Brain pericyte (primary cell): ENCODE results near the gene CREM.

Experiments used
- DNase-seq: peaks from one replicate; pipeline ENCODE4 v3.0.0-alpha.2; 2012; ENCODE audit warnings: low read depth, low spot score

The CREM gene

DNA sequence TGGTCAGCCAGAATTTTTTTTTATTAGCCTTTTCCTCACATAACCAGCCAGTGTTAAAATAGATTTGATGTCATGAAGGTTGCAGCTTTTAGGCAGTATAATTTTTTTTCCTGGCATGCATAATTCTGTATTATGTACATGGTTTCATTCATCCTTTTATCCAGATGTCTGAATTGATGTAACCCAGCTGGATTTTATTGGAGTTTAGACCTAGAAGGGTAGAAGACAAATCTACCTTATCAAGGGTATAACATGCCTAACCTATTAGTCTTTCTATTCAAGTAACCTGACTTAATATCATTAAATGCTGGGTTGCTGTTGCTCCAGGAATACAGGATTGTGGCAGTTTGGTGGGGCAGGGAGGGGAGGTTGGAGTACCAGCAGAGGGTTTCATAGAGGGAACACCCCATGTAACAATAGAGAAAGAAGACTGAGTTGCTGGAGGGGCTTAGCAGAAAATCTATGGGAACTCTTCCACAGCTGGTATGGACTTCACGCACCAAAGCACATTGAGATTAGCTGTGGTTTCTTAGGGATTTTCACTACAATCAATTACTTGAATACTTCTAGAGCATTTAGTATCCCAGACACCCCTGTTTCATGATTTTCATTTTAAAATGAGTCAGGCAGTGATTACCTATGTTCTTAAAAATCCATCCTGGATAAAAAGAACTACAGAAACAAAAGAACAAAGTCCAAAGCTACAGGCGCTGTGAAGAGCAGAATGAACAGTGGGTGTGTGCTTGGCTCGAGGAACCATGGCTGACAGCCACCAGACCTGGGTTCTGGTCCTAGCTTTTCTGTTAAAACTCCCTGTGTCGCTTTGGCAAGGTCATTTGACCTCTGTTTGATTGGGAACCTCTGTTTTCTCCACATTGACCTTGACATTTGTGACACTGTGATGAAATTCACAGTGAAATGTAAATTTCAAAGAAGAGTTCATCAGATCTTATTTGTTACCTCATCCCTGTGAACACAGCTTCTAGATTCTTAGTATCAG lies 93.5 kb downstream of the CREM start:
- no peak for DNase-seq

DNA sequence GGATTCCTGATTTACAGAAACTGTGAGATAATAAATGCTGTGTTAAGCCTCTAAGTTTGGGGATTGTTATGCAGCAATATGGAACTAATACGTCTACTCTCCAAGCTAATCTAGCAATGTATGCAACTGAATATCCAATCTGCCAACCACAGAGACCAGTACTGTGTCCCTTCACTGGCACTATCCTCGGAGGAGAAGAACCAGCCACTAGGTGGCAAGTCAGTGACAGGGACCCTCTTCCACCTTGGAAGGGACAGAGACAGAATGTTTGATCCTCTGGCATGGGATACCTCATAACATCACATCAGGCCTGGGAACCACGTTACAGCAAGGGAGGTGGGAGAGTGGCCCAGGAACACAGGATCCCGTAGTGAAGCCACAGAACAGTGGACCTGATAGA lies 96.4 kb downstream of the CREM start:
- DNase-seq: no peak

DNA sequence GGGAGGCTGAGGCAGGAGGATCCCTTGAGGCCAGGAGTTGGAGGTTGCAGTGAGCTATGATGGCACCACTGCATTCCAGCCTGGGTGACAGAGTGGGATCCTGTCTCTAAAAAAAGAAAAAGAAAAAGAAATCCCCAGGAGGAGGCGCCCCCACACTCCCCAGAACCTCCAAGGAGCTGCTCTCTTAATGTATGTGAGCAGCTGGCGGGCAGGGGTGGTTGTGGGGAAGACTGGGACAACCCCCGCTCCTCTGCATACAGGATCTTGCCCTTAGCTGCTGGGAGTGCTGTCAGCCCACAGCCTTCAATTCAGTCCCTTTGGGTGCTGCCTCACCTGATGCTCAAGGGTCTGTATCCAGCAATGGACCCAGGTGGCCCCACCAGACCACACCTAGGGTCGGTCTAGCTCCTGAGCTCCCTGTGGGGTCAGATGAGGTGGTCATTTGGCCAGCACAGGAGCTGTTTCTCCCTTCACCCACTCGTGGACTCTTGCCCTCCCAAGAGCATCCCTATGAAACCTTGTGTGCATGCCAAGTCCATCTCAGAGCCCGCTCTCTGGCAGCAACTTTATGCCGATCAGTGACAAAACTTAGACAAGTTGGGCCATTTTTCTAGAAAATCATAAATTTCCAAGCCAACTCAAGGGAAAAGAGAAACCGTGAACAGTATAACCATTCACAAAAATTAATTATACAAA lies 97.5 kb downstream of the CREM start:
- DNase-seq: no peak

DNA sequence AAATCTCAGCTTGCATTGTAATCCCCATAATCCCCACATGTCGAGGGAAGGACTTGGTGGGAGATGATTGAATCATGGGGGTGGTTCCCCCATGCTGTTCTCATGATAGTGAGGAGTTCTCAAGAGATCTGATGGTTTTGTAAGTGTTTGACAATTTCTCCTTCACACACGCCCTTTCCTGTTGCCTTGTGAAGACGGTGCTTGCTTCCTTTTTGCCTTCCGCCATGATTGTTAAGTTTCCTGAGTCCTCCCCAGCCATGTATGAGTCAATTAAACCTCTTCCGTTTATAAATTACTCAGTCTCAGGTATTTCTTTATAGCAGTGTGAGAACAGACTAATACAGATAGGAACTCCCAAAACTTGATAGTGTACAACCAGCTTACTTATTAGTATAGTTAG lies 98.6 kb downstream of the CREM start:
- no peak for DNase-seq

DNA sequence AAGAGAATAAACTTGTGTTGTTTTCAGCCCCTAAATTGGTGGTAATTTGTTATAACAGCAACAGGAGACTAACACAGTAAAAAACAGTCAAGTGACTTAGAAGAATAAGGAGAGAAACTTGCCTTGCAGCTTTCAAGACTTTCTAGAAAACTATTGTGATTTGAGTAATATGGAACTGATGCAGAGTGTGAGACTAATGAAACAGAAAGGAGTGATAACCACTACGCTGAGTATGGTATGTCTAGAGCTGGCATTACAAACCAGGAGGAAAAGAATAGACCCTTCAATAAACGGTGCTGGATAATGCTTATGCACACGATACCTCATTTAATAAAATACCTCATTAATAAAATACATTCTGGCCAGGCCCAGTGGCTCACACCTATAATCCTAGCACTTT lies 99.9 kb downstream of the CREM start:
- DNase-seq: no peak

DNA sequence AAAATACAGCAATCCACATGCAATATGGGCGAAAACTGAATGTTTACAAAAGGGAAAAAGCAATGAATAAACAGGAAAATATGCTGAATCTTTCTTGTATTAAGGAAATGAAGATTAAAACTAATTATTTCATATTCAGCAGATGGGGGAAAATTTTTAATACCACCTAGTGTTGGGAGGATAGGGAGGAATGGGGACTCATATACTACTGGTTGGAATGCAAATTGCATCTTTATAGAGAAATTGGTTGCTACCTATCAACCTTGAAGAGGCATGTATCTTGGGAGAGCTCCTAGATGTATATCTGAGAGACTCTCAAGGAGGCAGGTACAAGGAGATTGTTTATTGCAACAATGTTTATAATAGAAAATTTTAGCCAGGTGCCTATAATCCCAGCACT lies 101.4 kb downstream of the CREM start:
- DNase-seq: no peak

DNA sequence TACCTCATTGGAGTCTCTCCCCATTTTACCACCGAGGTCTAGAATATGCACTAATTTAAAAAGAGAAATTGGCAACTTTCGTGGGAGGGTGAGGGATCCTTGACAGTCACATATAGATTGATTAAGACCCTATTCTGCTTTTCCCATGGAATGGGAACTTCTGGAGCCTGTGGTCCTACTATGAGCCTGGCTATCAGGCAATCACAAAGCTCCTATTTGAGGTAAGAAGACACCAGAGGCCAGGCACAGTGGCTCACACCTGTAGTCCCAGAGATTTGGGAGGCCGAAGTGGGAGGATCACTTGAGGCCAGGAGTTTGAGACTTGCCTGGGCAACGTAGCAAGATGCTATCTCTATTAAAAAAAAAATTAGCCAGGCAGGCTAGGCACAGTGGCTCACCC lies 105.0 kb downstream of the CREM start:
- no peak for DNase-seq

DNA sequence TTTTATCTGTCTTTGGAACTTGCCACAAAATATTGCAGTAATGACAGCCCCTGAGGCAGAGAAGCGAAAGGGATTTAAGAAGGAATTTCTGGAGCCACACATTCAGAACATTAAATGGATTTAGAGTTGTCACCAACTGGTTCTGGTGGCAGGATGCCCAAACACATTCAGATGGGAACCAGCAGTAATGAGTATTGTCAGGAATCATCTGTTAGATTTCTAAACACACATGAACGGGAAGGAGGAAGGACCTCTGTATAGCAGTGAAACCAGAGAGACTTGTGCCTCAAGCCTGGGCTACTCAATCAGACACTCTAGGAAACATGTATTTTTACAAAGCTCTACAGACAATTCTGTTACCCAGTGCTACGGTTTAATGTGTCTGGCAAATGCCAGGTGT lies 105.9 kb downstream of the CREM start:
- DNase-seq: no peak

DNA sequence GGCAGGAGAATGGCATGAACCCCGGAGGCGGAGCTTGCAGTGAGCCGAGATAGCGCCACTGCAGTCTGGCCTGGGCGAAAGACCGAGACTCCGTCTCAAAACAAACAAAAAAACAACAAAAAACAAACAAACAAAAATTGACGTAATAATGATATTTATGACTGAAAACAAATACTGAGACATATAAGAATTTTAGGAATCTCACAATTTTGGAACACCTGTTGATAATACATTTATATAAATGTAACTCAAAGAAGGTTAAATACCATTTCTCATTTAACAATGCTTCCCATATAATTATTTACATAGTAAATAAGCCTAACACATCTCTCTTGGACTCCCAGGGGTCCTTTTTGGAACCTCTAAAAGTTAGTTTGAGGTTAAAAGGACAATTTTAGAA lies 107.4 kb downstream of the CREM start:
- DNase-seq: no peak

DNA sequence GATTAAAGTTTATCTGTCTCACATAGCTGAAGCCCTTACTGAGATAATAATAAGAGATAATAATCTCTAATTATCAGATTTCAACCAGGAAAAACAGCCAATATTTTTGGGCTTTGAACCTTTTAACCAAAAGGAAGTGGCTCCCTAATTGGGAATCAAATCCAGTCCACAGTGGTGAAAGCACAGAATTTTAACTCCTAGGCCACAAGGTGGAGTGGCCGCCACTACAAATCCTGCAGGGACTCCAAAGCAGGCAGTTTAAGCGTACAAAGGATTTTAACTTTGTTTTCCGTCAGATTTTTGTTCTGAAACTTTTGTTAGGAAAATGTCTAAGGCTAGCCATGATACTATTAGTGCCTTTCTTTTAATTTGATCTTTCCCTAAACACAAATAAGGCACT lies 110.1 kb downstream of the CREM start:
- no peak for DNase-seq

DNA sequence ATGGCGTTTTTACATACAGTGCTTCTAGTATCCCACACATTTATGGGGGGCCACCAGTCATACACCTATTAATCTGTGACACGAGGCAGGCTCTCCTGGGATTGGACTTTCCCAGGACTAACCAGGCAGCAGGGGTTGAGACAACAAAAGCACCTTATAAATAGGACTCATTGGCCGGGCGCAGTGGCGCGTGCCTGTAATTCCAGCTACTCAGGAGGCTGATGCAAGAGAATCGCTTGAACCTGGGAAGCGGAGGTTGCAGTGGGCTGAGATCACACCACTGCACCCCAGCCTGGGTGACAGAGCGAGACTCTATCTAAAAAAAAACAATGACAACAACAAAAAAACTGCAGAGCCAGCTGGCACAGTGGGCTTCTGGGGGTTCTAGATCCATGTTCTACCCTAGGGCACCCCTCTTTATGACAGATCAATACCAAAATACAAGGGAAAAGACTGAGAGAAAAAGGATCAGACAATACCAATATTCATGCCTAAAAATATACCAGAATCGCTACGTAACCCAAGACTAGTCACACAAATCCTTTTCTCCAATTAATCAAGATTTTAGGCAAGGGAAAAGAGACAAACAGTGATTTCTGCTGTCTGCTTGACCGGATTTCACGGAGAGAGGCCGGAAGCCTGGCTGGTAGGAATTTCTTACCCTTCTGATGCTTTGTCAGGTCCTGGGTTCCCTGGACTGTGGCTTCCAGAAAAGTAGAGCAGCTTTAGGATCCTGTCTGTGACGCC lies 111.3 kb downstream of the CREM start:
- no peak for DNase-seq

DNA sequence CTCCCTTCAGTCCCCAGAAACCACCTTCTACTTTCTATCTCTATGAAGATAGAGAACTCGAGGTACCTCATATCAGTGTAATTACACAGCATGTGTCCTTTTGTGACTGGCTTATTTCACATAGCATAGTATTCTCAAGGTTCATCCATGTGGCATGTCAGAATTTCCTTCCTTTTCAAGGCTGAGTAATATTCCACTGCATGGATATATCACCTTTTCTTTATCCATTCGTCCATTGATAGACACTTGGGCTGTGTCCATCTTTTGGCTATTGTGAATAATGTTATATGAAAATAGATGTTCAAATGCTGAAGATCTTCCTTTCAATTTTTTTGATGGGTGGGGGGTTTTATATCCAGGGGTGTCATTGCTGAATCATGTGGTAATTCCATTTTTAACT lies 117.9 kb downstream of the CREM start:
- no peak for DNase-seq

DNA sequence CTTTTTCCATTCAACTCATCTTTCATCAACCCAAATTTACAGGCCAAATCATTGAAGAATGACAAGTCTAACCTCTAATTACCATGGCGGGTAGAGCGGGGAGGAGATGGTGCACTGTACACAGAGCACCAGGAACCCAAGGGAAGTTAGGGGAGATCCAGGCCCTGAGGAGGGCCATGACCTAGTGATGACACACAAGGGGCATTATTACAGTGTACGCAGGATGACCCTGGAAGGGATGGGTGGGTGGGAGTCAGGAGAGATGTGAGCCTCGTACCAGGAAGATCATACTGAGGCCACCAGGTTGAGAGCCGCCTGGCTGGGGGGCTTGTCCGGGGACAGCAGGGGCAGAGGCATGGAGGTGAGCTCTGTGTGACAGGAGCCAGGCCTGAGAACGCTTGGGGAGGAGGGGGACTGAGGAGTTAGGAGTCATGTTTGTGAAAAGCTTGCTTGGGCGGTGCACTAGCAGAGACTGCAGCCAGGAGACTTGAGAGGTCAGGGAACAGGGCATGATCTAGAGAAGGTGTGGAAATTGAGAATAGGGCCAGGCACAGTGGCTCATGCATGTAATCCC lies 120.2 kb downstream of the CREM start:
- DNase-seq: no peak

DNA sequence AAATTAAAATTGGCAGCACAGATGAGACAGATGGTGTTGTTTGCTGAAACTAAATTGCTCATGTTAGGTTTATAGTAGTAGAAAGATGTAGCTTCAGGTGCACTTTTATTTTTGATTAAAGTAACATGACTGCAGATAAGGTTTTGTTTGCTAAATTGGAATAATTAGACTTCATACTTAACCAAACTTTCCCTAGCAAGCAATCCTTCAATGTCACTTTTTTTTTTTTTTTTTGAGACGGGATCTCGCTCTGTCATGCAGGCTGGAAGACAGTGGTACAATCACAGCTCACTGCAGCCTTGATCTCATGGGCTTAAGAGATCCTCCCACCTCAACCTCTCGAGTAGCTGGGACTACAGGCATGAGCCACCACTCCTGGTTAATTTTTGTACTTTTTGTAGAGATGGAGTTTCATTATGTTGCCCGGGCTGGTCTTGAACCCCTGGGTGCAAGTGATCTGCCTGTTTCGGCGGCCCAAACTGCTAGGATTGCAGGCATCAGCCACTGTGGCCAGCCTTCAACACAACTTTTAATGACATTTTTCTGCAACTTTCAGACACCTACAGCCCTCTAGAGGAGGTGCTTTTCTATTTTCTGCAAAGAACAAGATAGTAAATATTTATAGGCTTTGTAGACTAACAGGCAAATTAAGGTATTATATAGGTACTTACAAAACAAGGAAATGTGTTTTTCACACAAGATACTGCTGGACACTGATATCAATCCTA lies 124.9 kb downstream of the CREM start:
- no peak for DNase-seq

DNA sequence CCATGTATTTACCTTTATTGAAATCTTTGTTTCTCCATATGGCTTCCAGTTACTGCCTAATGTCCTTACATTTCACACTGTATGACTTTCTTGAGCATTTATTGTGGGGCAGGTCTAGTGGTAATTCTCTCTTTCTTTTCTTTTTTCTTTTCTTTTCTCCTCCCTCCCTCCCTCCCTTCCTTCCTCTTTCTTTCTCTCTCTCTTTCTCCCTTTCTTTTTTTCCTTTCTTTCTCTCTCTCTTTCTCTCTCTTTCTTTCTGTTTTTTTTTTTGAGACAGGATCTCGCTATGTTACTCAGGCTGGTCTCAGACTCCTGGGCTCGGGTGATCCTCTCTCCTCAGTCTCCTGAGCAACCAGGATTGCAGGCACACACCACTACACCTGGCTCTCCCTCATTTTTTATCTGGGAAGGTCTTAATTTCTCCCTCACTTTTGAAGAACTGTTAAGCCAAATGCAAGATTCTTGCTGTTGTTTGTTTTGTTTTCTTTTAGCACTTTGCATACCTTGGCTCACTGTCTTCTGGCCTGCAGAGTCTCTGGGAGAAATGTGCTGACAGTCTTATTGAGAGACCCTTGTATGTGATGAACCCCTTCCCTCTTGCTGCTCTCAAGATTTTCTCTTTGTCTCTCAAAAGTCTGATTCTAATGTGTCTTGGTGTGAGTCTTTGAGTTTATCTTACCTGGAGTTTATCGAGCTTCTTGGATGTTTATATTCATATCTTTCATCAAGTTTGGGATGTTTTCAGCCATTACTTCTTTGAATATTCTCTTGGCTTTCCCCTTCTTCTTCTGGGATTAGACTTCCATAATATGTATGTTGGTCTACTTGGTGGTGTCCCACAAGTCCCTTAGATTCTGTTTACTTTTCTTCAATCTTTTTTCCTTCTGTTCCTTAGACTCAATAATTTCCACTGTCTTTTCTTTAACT lies 130.7 kb downstream of the CREM start:
- DNase-seq: no peak

DNA sequence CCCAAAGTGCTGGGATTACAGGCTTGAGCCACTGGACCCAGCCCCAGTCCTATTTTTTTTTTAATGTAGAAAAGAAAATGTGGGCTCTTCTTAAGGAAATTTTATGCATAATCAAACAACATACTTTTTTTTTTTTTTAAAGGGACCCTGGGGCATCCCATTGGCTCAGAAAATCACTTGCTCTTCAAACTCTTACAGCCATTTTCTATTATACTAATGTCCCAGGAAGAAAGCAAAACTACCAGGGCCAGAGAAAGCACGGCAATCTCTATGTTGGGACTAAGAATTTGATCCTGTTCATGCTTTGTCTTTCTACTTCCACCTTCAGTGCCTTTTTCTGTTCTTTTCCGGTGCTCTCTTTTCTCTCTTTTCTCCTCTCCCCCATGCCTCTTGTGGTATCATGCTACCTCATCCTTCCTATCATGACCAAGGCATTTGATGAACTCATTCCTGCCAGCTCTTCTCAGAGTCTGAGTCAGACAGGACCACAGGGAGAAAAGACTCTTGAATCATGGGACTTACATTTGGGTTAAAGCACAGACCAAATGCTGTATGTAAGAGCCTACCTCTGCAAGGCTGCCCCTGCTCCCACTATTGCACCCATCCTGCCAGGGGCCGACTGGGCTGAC lies 133.2 kb downstream of the CREM start:
- peak; percentile 4 for DNase-seq

DNA sequence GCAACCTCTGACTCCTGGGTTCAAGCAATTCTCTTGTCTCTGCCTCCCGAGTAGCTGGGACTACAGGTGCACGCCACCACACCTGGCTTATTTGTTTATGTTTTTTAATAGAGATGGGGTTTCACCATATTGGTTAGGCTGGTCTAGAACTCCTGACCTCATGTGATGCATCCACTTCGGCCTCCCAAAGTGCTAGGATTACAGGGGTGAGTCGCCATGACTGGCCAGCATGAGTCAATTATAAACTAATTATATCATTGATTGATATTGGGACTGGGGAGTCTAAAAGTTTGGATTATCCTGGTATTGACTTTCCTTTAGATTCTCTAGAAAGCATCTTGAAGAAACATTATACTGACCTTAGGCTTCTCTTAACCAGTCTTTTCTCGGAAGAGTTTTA lies 135.8 kb downstream of the CREM start:
- DNase-seq: no peak
